SKM-1 (cell line): ENCODE results near the gene TRERF1.

ENCODE experiments used
- DNase-seq: peaks from one replicate; lab custom pipeline; 2025; ENCODE audit not compliant: unreplicated experiment; lab: John Stamatoyannopoulos, UW

The TRERF1 gene

DNA sequence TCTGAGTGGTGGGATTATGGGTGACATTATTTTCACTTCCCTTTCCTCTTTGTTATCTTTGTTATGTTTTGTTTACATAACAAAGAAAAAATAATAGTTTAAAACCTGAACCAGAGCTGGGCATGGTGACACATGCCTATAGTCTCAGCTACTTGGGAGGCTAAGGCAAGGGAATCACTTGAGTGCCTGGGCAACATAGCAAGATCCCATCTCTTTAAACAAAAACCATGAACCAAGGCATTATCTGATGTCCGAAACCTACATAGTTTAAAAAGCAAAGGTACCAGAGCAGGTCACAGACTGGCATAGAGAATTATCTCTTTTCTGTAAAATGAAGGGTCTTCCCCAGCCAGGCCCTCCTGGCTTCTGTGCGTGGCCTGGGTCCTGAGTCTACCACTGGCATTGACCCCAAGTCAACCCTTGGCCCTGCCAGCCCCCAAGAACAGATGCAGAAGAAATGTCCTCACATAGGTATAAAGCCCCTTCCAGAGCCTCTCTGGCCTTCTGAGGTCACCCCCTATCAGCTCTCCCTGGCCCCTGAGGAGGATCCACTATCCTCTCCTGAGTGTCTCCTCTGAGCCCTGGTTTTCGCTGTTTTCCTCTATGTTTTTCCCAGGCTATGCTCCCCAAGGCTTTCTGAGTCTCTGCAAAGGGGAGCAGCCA is 81.3 kb downstream of the TRERF1 start:
- DNase-seq = no peak

DNA sequence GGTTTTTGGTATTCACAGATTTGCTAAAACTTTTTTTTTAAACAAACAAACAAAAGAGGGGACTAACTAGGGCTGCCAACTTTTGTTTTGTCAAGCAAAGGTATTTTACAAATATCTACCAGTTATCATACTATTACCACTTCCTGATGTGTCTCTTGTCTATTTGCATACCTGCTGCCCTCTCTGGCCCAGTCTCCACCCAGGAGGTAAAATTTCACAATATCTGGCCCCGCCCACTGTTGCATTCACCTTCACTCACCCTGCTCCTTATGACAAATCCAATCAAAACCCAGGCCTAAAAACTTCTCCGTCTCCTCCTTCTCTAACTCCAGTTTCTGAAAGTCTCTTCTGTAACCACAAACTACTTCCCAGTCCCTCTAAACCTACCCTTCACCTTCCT is 82.2 kb downstream of the TRERF1 start:
- DNase-seq = no peak

DNA sequence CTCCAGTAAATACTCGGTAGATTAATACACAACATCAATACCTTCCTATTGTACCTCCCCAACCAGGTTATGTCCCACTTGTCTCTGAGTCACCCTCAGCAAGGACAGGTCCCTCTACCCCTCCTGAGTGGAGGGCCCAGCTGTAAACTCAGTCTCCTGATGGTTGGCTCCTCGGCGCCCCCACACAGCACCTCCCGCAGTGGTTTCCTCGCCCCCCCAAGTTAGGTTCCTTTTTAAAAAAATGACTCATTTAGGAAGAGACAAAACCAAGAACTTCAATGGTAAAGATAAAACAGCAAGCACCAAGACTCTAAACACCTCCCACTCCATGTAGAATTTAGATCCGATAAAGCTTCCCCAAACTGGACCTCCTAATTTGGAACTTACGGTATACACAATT is 83.5 kb downstream of the TRERF1 start:
- no peak for DNase-seq

DNA sequence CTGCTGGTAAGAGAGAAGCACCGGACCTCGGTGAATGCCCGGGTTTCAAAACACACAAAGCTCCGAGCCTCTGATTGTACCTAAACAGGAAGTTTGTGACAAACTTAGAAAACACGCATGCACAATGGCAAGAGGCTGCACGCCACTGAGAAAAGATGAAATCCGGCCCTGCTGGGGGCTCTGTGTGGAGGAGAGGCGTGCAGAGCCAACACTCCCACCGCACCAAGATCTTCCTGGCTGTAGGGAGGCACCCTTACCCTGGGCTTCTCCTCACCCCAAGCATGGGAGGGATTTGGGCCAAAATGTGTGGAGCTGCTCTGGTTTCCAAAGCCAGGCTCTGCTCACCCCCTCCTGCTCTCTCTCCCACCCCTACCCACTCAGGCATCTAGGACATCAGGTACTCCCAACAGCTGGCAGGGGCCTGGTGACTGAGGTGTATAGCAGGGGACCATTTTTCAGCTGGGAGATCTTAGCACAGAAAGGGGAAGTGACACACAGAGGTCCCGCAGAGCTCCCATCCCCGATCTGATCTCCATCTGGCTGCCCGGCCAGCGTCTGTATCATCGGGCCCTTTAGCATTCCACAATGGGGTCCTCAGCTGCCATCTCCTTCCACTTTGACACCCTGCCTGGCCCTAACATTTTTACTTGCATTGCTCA is 84.2 kb downstream of the TRERF1 start:
- DNase-seq = peak; percentile 66

DNA sequence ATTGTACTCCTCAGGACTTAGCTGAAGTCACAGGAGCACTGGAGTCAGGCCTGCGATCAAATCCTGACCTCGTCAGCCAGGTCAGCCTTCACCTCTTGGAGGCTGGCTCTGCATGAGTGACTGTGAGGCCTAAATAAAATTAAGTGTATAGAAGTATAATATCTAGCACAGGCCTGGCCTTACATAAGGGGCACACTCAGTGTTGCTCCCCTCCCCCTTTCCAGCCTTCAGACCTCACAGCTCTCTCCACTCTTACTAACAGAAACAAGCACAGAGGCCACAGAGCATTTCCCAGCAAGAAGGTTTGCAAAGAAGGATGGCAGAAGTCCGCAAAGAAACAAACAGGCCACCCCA is 84.8 kb downstream of the TRERF1 start:
- DNase-seq = no peak

DNA sequence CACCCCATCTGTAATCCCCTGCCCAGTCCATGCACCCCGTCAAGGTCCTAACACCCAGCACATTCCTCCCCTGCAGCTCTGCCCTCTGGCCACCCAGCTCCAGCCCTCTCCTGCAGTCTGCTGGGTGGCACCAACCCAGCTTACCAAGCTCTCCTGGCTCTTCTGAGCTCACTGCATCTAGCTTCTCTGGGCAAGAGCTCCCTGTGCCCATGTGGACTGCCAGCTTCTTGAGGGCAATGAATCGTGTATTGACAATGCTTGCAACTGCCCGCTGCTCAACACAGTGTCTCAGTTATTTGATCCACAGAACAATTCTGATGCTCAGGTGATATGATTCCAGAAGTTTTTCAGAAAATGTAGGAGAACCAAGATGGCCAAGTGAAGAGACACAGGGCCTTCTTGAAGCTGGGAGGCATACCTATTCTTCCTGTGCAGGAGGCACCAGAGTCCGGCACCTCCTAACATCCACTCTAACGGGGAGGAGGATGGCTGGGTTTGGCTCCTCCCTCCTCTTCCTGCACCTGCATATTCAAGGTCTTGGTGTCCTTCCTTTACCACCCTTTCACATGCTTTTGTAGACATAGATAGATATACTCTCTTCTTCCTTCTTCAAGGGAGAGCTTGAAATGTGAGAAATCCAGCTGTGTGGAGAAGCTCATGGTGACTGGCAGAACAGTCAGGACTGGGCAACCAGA is 85.6 kb downstream of the TRERF1 start:
- no peak for DNase-seq

DNA sequence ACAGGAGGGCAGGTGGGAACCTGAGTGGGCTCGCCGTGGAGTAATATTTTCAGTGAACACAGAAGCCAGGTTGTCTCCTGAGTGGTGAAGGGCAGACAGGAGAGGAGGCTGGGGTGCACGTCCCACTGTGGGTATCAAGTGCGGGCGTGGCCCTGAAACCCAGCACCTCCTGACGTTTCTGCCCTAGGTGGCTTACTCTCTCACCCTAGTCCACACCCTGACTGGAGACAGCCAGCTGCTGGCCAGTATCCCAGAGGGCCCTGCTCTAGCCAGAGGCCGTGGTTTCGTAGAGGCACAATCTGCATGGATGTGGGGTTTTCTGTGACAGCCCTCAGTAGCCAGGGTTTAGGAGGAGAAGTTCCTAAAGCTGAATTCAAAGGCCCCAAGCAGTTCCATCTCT is 86.7 kb downstream of the TRERF1 start:
- DNase-seq = no peak

DNA sequence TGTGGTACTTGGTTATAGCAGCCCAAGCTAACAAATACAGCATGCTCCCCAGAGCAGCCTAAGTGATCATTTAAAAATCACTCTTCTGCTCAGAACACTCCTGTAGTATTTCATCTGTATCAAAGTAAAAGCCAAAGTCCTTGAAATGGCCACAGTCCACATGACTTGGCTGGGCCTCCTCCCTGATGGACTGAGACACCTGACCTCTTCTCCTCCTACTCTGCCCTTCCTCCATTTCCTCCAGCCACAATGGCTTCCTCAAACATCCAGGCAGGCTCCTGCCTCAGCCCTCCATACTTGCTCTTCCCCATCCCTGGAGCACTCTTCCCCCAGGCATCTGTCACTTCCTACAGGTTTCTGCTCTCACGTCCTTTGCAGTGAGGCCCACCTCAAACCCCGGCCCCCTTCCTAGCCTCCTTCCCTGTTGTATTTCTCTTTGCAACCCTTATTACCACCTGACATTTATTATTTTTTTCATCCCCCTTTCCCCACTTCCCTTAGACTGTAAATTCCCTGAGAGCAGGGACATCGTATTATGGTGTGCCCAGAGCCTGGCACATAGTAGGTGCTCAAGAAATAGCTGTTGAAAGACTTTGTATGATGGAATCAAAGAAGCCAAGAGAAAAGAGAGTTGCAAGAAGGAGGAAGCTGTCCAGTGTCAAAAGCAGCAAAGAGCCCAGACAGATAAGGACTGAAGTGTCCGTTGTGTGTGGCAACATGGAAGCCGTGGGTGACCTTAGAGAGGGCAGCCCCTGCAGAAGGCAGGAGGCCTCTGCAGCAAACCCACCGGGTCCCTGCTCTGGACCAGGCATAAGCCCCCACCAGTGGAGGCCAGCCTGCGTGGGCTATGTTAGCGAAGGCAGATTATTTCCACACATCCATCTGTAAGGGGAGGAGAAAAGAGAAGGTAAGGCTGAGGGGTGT is 87.5 kb downstream of the TRERF1 start:
- peak; percentile 76 for DNase-seq

DNA sequence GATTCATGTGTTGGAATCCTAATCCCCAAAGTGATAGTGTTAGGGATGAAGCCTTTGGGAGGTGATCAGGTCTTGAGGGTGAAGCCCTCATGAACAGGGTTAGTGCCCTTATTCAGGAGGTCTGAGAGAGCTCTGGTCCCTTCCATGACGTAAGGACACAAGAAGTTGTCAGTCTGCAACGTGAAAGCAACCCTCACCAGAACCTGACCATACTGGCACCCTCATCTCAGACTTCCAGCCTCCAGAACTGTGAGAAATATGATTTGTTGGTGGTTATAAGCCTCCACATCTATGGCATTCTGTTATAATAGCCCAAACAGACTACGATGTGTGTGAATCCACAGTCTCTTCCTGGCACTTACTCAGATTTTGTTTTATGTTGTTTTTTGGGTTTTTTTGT is 90.7 kb downstream of the TRERF1 start:
- DNase-seq = no peak

DNA sequence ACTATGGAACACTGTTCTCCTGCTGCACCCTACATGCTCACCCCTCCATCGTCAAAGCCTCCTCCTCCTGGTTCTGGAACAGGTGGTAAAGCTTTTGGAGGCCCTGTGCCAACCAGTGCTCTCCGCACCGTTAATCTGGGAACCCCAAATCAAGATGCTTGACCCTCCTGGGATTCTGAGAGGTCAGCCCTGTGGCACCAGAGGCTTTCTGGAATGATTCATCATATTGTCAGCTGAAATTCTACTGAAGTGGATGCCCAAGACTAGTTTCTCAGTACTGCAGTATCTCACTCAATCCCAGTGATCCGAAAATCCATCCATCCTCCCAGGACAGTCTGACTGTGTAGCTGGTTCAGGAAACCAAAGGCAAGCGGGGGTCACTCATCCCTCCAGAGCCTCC is 92.7 kb downstream of the TRERF1 start:
- no peak for DNase-seq

DNA sequence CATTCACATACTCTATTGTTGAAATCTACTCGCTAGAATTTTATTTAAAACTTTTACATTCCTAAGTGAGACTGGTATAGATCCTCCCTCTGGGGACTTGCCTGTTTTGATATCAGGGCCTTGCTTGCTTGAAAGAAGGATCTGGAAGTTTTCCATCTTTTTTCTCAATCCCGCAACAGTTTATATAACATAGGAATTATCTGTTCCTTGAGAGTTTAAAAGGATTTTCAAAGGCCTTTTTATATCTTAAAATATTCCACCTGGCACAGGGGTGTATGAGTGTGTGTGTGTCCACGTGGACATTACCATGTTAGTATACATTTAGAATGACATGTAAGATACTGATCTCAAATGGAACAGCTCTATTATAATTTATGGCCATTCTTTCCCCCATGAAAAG is 96.3 kb downstream of the TRERF1 start:
- DNase-seq = no peak

DNA sequence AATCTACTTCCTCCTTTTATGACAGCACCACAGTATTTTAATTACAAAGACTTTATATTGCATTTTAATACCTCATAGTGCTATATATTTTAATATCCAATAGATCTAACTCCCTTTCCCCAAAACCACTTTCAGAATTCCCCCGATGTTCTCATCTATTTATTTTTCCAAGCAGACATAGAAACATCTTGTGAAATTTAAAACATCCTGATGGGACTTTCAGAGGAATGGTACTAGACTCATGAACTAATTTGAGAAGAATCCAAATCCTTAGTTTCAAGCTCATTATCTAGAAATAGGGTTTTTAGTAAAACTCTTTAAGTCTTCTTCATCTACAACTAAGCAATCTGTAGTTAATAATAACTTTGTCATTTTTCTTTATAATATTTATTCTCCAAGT is 97.0 kb downstream of the TRERF1 start:
- DNase-seq = no peak

DNA sequence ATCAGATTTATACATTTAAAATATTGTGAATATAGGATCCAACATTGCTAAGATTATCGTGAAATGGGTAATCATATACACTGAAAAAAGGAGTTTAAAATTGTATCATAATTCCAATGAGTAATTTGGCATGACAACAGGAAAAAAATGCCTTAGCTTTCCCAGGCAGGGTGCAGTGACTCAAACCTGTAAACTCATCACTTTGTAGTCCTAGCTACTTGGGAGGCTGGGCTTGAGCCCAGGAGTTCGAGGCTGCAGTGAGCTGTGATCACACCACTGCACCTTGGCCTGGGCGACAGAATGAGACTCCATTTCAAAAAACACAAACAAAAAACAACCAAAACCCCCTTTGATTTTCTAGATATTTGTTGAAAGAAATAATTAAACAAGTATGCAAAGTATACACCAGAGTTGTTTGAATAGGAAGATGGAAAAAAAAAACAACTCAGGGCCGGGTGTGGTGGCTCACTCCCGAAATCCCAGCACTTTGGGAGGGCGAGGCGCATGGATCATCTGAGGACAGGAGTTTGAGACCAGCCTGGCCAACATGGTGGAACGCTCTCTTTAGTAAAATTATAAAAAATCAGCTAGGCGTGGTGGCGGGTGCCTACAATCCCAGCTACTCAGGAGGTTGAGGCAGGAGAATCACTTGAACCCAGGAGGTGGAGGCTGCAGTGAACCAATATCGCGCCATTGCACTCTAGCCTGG is 98.7 kb downstream of the TRERF1 start:
- no peak for DNase-seq

DNA sequence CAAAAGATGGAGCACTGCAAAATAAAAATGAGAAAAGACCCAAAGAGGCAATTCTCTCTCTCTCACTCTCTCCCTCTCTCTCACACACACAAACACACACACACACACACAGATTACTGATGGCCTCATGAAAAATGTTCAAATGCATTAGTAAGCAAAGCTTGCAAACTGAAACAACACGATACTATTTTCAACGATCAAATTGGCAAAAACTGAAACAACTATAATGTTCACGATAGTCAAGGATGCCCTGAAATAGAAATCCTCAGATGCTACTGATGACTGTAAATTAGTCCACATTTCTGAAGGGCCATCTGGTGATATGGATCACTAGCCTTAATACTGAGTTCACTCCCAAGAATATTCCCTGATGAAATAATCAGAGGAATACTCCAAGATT is 100.8 kb downstream of the TRERF1 start:
- DNase-seq = no peak

DNA sequence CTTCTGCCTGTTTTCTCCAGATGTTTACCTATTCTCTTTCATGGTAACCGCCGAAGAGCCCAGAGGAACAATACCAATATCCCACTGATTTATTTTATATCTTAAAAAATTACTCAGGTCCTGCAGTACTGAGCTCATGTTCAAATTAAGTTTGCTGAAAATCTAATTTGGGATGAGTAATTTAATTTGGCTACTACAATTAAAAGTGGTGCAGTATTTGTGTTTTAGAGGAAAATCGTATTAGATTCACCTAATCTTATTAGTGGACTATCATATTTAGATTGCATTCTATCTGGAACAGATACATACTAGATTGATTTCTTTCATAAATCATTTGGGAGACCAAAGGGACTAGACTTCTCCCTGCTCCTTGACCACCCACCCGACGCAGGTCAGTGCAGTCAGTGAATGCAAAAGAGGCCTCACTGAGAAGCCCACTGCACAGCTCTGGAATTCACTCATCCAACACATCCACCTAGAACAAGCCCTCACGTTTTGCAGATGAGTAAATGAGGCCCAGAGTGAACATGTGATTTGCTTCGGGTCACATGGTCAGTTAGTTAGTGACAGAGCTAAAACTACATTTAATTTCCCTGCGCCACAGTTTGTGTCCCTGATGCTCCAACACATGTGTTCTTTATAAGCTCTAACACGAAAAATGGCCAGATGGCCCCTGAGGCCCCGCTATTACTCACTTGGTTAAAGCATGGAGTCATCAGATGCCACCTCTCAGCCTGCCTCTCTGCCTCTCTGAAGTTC is 101.8 kb downstream of the TRERF1 start:
- no peak for DNase-seq

DNA sequence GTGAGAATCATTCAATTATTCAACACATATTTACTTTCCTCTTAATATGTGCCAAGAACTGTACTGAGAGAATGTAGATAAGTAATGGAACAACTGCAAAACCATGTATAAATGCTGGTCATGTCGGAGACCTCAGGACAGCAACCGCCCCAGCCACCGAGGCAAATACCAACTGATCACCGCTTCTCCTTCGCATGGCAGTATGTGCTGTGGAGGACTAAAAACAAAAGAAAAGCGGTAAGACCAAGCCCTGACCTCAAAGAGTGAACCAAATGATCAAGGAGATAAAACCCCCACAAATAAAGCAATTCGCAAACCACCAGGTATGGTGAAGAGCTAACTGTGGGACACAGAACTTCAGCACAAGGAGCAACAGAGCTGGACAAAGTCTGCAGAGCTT is 104.3 kb downstream of the TRERF1 start:
- no peak for DNase-seq

DNA sequence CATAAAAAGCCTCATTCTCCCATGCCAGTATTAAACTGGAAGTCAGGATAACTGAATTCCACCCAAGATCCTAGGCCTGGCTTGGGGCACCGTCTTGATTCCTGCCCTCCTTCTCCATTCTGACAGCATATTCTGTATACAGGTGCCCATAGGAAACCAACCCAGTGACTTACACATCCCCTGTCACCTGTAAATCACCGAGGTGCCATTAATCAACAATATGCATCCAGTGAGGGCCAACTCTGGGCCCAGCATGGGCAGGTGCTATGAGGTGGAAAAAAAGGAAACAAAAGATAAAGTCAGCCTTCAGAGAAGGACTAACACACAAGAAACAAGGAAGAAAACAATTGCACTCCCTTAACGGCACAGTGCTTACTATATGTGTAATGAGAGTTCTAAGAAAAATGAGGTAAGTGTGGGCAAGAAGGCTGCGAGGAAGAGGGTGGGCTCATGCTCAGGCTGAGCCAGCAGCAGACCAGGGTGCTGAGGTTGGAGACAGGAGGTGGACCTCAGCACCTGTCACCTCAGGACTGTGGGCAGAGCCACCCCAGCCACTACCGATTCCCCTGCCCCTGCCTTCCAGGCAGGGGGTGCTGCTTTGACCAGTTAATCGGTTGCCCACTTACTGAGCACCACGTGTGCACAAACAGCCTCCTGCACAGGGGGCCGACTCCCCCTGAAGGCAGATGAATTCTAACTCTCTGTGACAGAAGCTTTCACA is 105.9 kb downstream of the TRERF1 start:
- no peak for DNase-seq

DNA sequence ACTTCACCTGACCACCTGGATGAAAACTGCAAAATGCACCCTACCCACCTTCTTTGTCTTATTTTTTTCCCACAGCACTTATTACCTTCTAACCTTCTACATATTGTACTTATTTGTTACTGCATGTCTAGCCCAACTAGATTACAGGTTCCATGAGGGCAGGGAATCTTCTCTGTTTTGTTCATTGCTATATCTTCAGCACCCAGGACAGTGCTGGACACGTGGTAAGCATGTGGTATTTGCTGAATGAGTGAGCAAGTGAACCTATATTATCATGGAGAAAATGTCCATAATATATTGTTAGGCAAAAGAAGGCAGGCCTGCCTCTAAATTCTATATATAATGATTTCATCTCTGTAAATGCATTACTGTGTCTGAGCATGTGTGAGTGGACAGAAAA is 107.0 kb downstream of the TRERF1 start:
- no peak for DNase-seq

DNA sequence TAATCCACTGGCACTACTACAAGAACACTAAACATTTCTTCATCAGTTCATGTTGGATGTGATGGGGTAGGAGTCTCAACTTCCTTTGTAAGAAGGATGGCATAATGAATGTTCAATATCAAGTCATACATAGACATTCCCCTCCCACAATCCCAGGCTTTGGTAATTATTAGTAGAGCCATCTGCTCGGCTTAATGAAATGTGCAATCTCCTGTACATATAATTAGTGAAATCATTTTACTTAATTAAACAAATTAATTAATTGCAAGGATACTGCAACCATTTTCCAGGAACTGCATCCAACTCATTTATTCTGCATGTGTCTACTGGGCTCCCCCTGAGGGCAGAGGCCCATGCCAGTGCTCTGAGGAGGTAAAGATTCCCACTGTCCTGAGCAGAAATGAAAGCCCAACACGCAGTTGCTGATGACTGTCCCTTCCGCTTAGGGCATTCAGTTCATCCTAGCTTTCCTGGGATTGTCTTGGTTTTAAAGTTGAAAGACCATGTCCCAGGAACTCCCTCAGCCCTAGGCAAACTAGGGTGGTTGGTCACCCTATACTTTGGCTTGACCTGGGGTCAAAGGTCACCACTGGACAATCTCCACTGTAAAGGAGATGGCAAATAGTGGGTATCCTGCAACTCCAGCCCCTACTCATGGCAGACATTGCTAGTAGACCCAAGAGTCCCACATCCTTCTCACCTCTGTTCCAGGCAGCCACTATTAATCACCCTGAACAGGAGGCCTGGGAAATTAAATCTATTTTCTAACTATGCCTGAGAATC is 109.8 kb downstream of the TRERF1 start:
- DNase-seq = no peak
